ENCODE results near the gene SMKR1. TPM values are rescaled to one million over a fixed set of nuclear protein-coding genes. Genes with fewer than 3 reads are reported as not detected.
A peak's percentile ranks its signal among the peaks of the same experiment; 100 is the strongest.
"Not testable (repeated sequence)": the region's sequence is repeated elsewhere in the genome, so short reads cannot be mapped to it uniquely, and the experiment has no call there.

Gene SMKR1
- total RNA-seq, 1 experiment from 2014 or later: 7.4 TPM

DNA sequence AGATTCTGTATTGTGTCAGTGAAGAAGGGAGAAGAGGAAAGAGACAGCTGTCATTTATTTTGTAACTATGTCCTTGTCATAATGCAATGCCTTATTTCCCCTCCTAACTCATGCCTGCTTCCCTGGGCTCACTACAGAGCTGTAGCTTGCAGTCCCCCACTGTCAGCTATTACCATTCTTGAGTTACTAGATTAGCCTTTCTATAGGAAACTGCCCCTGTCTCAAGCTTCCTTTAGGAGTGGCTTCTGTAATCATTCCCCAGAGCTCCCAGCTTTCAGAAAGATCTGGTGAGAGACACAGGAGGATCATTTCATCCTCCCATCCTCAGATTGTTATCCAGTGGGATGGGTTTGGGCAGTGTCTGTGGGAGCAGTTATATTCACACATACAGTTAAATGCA is 32.4 kb upstream of the SMKR1 start:
- DNase-seq (no peak), ATAC-seq (no peak)
- TF ChIP-seq, protein P1, sequence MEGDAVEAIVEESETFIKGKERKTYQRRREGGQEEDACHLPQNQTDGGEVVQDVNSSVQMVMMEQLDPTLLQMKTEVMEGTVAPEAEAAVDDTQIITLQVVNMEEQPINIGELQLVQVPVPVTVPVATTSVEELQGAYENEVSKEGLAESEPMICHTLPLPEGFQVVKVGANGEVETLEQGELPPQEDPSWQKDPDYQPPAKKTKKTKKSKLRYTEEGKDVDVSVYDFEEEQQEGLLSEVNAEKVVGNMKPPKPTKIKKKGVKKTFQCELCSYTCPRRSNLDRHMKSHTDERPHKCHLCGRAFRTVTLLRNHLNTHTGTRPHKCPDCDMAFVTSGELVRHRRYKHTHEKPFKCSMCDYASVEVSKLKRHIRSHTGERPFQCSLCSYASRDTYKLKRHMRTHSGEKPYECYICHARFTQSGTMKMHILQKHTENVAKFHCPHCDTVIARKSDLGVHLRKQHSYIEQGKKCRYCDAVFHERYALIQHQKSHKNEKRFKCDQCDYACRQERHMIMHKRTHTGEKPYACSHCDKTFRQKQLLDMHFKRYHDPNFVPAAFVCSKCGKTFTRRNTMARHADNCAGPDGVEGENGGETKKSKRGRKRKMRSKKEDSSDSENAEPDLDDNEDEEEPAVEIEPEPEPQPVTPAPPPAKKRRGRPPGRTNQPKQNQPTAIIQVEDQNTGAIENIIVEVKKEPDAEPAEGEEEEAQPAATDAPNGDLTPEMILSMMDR (conservative IDR thresholded peaks at IDR 0.05; ENCODE audit: low read depth, low read length): no peak
- TF ChIP-seq EZH2 (IDR thresholded peaks at IDR 0.05; ENCODE audit: low read length, unreplicated experiment) (no peak), EZH2phosphoT487 (IDR thresholded peaks at IDR 0.05; ENCODE audit: borderline replicate concordance, low read length) (no peak)
- ChIA-PET POLR2A (ENCODE audit: unreplicated experiment) (no interaction called here), CTCF (interaction anchor here (0.6 to 3.4 kb wide), 3 partner anchors 67 to 178 kb away, joined by 3 to 42 read pairs (median 3); no protein-coding TSS in a partner anchor)
- peaks cover 15% of the 10 kb centered on the region; the same call in 1 of the 2 replicates for H3K36me3 ChIP-seq (ENCODE audit: low read depth, low read length)
- no peak overlapping the region for H3K27ac ChIP-seq (ENCODE audit: low read length)
- H3K4me1 ChIP-seq (ENCODE audit: insufficient read depth, low read length): peaks cover 23% of the 10 kb centered on the region
- H3K9me2 ChIP-seq (replicated peaks; ENCODE audit: low read length): no peaks in the 10 kb centered on the region
- no peaks in the 10 kb centered on the region for H4K20me1 ChIP-seq (ENCODE audit: low read length)
- no TSS peak for BruUV-seq (replicated peaks)
- no peak overlapping the region for H3K4me3 ChIP-seq (ENCODE audit: low read length)
- no peak overlapping the region for H3K9ac ChIP-seq (ENCODE audit: low read length)
- intact Hi-C loops (cut with micrococcal nuclease): no loop called here
- no peak overlapping the region for H3K4me2 ChIP-seq (ENCODE audit: low read length)
- H3K79me2 ChIP-seq (ENCODE audit: low read length): no peaks in the 10 kb centered on the region
- peaks cover 5% of the 10 kb centered on the region for H3F3A ChIP-seq (ENCODE audit: low read length, unreplicated experiment)
- no peaks in the 10 kb centered on the region for H3K9me3 ChIP-seq (ENCODE audit: low read length)
- H2AFZ ChIP-seq (ENCODE audit: low read length): no peak overlapping the region
- no peaks in the 10 kb centered on the region for H3K27me3 ChIP-seq (ENCODE audit: low read length)

DNA sequence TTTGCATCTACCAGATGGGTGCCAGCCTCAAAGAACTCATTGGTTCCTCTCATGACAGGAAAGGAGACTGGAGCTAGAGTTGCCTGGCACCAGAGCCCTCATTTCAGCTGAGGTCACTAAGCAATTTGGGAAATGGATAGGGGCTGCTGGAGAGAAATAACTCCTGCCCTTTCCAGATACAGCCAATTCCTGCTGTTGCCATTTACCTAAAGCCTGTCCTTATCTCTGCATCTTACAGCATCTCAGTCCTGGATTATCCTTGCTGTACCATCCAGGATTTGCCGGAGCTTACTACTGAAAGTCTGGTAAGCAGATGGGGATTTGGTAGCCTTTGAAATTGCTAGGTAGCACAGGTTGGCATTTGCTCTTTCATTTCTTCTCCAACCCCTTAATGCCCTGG is 31.9 kb upstream of the SMKR1 start:
- Histone ChIP-seq H3K9me2 (replicated peaks; ENCODE audit: low read length) (no peaks in the 10 kb centered on the region), H2AFZ (ENCODE audit: low read length) (no peak overlapping the region), H3K9me3 (ENCODE audit: low read length) (no peaks in the 10 kb centered on the region), H4K20me1 (ENCODE audit: low read length) (no peaks in the 10 kb centered on the region), H3K27ac (ENCODE audit: low read length) (peak overlapping the region; percentile 83), H3K36me3 (ENCODE audit: low read depth, low read length) (peaks cover 15% of the 10 kb centered on the region; the same call in 1 of the 2 replicates), H3K4me3 (ENCODE audit: low read length) (no peak overlapping the region), H3K4me1 (ENCODE audit: insufficient read depth, low read length) (peaks cover 23% of the 10 kb centered on the region), H3K27me3 (ENCODE audit: low read length) (no peaks in the 10 kb centered on the region), H3K79me2 (ENCODE audit: low read length) (no peaks in the 10 kb centered on the region), H3K9ac (ENCODE audit: low read length) (no peak overlapping the region), H3F3A (ENCODE audit: low read length, unreplicated experiment) (peaks cover 5% of the 10 kb centered on the region), H3K4me2 (ENCODE audit: low read length) (no peak overlapping the region)
- DNase-seq (no peak), ATAC-seq (no peak)
- intact Hi-C loops (cut with micrococcal nuclease): no loop called here
- BruUV-seq (replicated peaks): no TSS peak
- ChIA-PET CTCF (interaction anchor here (0.7 to 3.4 kb wide), 3 partner anchors 68 to 252 kb away, joined by 3 to 42 read pairs (median 9); no protein-coding TSS in a partner anchor), POLR2A (ENCODE audit: unreplicated experiment) (no interaction called here)
- TF ChIP-seq EZH2phosphoT487 (IDR thresholded peaks at IDR 0.05; ENCODE audit: borderline replicate concordance, low read length) (no peak), EZH2 (IDR thresholded peaks at IDR 0.05; ENCODE audit: low read length, unreplicated experiment) (no peak)
- TF ChIP-seq, protein P1 (conservative IDR thresholded peaks at IDR 0.05; ENCODE audit: low read depth, low read length): no peak

DNA sequence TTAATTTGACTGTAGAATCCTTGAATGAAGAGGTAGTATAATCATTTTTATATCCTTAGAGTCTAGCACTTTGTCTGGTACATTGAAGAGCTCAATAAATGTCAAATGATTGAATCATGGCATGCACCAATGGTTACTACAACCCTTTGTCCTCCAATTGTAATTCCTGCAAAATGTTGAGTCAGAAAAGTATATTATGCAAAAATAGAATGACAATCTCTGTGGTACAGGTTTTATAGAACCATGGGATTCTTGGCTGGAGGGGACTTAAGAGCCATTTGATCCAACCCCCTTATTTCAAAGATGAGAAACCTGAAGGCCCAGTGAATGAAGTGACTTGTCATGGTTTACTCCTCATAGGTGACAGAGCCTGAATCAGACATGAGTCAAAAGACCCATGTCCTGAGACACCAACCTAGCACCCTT is 30.9 kb upstream of the SMKR1 start:
- H3K36me3 ChIP-seq (ENCODE audit: low read depth, low read length): peaks cover 15% of the 10 kb centered on the region; the same call in 1 of the 2 replicates
- H3K27me3 ChIP-seq (ENCODE audit: low read length): no peaks in the 10 kb centered on the region
- no peaks in the 10 kb centered on the region for H3K9me3 ChIP-seq (ENCODE audit: low read length)
- no peak overlapping the region for H2AFZ ChIP-seq (ENCODE audit: low read length)
- H3F3A ChIP-seq (ENCODE audit: low read length, unreplicated experiment): peaks cover 5% of the 10 kb centered on the region
- no peaks in the 10 kb centered on the region for H3K9me2 ChIP-seq (replicated peaks; ENCODE audit: low read length)
- BruUV-seq (replicated peaks): no TSS peak
- H3K79me2 ChIP-seq (ENCODE audit: low read length): no peaks in the 10 kb centered on the region
- ChIA-PET POLR2A (ENCODE audit: unreplicated experiment) (interaction anchor here (1.1 kb wide), 1 partner anchor 37 kb away, joined by 5 read pairs; the partner anchor contains the start of gene STRIP2), CTCF (interaction anchor here (0.6 to 3.4 kb wide), 12 partner anchors 22 to 308 kb away, joined by 3 to 42 read pairs (median 6); partner anchors contain the start of gene STRIP2)
- peak overlapping the region; percentile 42 for H3K4me2 ChIP-seq (ENCODE audit: low read length)
- intact Hi-C loops (cut with micrococcal nuclease): no loop called here
- no peak overlapping the region for H3K4me3 ChIP-seq (ENCODE audit: low read length)
- peak overlapping the region; percentile 83 for H3K27ac ChIP-seq (ENCODE audit: low read length)
- no peaks in the 10 kb centered on the region for H4K20me1 ChIP-seq (ENCODE audit: low read length)
- H3K9ac ChIP-seq (ENCODE audit: low read length): peak overlapping the region; percentile 3; the same call in 1 of the 2 replicates
- TF ChIP-seq, protein P1 (conservative IDR thresholded peaks at IDR 0.05; ENCODE audit: low read depth, low read length): no peak
- TF ChIP-seq EZH2 (IDR thresholded peaks at IDR 0.05; ENCODE audit: low read length, unreplicated experiment): no peak
- no peak for TF ChIP-seq EZH2phosphoT487 (IDR thresholded peaks at IDR 0.05; ENCODE audit: borderline replicate concordance, low read length)
- H3K4me1 ChIP-seq (ENCODE audit: insufficient read depth, low read length): peaks cover 23% of the 10 kb centered on the region
- ATAC-seq: peak; percentile 74
- peak; percentile 83 for DNase-seq

DNA sequence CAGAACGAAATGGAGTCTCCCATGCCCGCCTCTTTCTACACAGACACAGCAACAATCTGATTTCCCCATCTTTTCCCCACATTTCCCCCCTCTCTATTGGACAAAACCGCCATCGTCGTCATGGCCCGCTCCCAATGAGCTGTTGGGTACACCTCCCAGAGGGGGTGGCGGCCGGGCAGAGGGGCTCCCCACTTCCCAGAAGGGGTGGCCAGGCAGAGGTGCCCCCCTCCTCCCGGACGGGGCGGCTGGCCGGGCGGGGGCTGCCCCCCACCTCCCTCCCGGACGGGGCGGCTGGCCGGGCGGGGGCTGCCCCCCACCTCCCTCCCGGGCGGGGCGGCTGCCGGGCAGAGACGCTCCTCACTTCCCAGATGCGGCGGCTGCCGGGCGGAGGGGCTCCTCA is 26.4 kb upstream of the SMKR1 start:
- H3K4me2 ChIP-seq (ENCODE audit: low read length); H3K27me3 ChIP-seq (ENCODE audit: low read length); H3K4me3 ChIP-seq (ENCODE audit: low read length); H3F3A ChIP-seq (ENCODE audit: low read length, unreplicated experiment); H3K27ac ChIP-seq (ENCODE audit: low read length); H2AFZ ChIP-seq (ENCODE audit: low read length); ATAC-seq; H3K36me3 ChIP-seq (ENCODE audit: low read depth, low read length); DNase-seq; H3K9me3 ChIP-seq (ENCODE audit: low read length); H3K9me2 ChIP-seq (replicated peaks; ENCODE audit: low read length); H4K20me1 ChIP-seq (ENCODE audit: low read length); H3K79me2 ChIP-seq (ENCODE audit: low read length); BruUV-seq (replicated peaks); POLR2A ChIA-PET (ENCODE audit: unreplicated experiment); H3K9ac ChIP-seq (ENCODE audit: low read length); CTCF ChIA-PET; intact Hi-C loops (cut with micrococcal nuclease): not testable (repeated sequence)
- peaks cover 13% of the 10 kb centered on the region for H3K4me1 ChIP-seq (ENCODE audit: insufficient read depth, low read length)
